ENCODE measurements around the gene HNRNPA1.
"Not testable (repeated sequence)": the region's sequence is repeated elsewhere in the genome, so short reads cannot be mapped to it uniquely, and the experiment has no call there.

The HNRNPA1 gene

DNA sequence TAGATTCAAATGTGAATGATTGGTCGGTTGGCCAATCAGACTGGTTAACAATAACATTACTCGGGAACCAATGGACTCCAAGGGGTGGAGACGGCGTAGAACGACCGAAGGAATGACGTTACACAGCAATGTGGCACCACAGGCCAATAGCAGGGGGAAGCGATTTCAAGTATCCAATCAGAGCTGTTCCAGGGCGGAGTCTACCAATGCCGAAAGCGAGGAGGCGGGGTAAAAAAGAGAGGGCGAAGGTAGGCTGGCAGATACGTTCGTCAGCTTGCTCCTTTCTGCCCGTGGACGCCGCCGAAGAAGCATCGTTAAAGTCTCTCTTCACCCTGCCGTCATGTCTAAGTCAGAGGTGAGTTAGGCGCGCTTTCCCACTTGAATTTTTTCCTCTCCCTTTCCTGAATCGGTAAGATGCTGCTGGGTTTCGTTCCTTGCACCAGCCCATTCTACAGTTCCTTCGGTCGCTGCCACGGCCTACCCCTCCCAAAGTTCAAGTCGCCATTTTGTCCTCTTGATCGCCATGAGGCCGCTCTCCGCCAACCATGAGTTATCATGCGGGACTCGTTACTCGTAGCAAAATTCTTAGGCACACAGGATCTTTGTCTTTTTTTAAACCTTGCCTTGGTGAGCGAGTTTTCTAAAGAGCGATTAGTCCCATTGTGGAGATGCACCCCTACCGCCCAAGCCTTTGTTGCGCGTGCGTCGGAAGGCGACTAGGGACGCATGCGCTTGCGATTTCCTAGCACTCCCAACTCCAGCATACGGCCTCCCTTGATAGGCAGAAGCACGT is at the start of gene HNRNPA1:
HNRNPA1 (plus strand) TSS at position 259 of the 793 bp plus-strand sequence; CDS start at position 341, 82 bp downstream.
- in situ Hi-C loops (cut with HindIII; ENCODE audit: low pct_ligation_motif_present, low pct_unique_long_range_greater_than_20kb, low sequenced_read_pairs): no loop called here
- DNase-seq: peak; percentile 100

DNA sequence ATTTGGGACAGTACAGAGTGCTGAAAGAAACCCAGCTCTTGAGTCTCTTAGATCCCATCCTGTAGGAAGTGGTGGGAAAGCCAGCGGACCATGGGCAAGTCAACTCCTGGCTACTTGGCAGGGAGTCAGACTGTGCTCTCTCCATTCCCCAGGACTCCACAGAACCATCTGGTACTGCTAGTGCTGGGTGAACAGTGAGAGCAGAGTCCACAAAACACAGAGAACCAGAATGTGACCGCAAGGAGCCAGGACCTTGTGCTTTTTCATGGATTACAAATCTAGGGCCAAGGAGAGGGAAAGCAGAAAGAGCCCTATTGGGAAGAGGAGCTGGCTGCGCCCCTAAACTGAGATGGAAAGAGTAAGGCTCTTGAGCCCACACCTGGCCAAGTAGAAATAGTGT is 49.3 kb upstream of the HNRNPA1 start:
- in situ Hi-C loops (cut with HindIII; ENCODE audit: low pct_ligation_motif_present, low pct_unique_long_range_greater_than_20kb, low sequenced_read_pairs); DNase-seq: not testable (repeated sequence)

DNA sequence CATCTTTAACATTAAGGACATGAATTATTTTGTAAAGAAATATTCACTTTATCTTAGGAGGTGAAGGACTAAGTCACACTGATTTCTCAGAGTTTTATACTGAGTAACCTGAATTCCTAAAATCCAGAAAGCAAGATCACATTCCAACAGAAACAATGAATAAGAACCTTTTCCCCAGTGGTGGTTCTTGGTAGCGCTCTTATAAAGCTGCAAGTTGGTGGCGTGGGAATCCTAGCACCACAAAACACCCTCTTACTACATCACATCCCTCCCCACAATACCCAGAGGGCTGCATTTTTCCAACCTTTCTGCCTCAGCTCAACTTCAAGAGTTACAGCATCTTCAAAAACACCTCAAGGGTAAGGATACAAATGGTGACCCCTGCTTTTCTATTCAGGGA is 47.7 kb upstream of the HNRNPA1 start:
- DNase-seq: no peak
- in situ Hi-C loops (cut with HindIII; ENCODE audit: low pct_ligation_motif_present, low pct_unique_long_range_greater_than_20kb, low sequenced_read_pairs): no loop called here

DNA sequence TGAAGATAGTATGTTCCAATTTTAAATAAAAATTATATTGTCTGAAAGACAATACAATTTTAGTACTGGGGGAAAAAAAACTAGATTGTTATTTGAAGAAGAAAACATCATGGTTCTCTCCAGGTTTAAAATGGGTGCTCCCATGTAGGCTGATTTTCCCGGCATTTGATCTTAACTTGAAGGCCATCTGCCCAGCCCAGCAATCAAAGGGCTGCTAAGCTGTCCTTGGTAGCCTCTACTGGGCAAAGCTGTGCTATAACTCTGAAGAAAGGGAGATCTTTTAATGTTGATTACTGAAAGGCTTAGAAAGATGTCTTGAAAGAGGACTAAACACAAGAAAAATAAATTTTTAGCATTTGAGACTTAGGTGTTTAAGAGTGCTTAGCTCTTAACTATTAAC is 42.0 kb upstream of the HNRNPA1 start:
- no peak for DNase-seq
- in situ Hi-C loops (cut with HindIII; ENCODE audit: low pct_ligation_motif_present, low pct_unique_long_range_greater_than_20kb, low sequenced_read_pairs): no loop called here

DNA sequence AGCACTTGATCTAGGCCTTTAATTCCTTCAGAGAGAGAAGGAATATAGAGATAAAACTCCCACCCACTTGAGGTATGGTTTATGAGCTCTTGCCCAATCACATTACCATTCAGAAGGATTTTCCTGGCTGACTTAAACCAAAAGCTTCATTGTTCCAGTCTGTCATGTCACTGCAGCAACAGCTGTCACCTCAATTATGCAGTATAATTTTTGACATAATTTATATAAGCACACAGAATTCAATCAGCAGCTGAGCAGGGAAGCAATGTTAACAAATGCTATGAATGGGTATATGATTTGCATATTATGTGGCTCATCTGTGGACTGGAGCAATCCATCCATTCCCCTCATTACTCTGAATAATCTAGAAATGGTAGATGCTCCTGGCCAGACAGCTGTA is 40.9 kb upstream of the HNRNPA1 start:
- no peak for DNase-seq
- in situ Hi-C loops (cut with HindIII; ENCODE audit: low pct_ligation_motif_present, low pct_unique_long_range_greater_than_20kb, low sequenced_read_pairs): no loop called here

DNA sequence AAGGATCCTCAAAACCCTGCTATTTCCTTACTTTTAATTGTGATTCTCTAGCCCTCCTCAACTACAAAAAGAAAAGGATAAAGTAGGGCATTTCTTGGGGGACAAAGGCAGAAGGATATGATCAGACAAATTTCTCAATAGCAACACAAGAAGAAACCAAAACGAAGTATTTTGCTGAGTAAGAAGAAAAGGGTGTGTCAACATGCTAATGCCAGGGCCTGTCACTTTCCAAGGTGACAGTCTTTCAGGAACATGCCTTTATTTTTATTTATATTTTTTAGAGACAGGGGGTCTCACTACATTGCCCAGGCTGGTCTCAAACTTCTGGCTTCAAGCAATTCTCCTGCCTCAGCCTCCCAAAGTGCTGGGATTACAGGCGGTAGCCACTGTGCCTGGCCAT is 40.4 kb upstream of the HNRNPA1 start:
- in situ Hi-C loops (cut with HindIII; ENCODE audit: low pct_ligation_motif_present, low pct_unique_long_range_greater_than_20kb, low sequenced_read_pairs): no loop called here
- no peak for DNase-seq

DNA sequence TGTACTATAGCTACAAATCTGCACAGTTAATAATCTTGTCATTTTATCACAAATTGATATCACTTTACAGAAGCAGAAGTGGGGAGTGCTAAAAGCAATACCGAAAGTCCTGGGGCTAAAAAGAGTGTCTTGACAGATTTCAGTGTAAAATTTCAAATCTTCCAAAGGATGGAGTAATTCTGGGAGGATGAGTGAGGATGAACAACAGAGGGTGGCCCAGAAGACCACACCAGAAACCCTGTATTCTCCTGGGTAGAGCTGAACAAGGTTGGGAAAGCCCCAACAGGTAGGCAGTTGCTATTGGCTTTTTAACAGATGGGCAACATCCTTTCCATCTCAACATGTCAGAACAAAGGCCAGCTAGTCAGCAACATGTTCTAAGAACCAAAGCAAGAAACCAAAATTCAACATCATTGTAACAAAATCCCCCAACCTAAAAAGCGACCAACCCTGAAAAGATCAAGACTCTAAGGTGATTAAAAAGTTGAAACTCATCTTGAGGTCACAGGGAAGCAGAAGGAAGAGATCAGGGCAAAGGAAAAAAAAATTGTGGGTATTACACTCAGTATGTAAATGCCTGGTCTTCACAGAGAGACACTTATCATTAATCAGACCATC is 39.4 kb upstream of the HNRNPA1 start:
- in situ Hi-C loops (cut with HindIII; ENCODE audit: low pct_ligation_motif_present, low pct_unique_long_range_greater_than_20kb, low sequenced_read_pairs): no loop called here
- no peak for DNase-seq

DNA sequence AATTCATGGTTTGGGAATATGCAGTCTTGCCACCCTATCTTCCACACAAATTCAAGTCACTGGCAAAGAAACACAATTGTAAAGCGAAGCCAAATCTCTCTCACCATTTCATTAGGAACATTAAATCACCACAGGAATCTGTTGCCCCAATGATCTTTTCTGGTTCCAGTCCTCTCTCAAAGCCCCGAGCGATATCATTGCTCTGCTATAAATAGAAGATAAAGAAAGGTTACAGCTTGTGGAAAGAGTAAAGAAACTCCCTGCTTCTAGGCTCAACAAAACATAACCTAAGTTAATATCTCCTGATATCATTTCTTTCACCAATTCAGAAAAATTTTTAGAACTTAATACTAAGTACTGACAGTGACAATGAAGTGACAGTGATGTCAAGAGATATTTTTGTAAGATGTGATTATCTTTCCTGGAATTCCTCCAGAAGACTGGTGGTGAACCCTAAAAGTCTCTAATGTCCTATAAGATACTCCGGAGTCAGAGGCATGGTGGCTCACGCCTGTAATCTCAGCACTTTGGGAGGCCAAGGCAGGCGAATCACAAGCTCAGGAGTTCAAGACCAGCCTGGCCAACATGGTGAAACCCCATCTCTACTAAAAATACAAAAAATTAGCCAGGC is 34.4 kb upstream of the HNRNPA1 start:
- DNase-seq: no peak
- in situ Hi-C loops (cut with HindIII; ENCODE audit: low pct_ligation_motif_present, low pct_unique_long_range_greater_than_20kb, low sequenced_read_pairs): no loop called here

DNA sequence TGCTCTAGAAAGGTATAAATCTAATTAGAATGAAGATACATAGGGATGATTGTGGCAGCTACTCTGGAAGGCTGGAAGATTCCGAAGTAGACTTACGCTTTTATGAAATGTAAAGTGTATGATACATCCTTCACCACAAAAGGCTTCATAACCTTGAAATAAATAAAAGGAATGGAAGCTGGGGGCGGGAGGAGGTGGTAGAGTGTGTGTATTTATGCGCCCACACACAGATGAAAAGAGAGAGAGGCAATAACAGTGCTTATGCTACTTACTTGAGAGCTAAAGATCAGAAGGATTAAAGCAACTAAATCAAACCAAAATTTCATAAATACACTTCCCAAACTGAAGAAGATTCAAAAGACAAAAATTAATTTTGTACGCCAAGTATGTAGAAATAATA is 31.0 kb upstream of the HNRNPA1 start:
- no peak for DNase-seq
- in situ Hi-C loops (cut with HindIII; ENCODE audit: low pct_ligation_motif_present, low pct_unique_long_range_greater_than_20kb, low sequenced_read_pairs): no loop called here

DNA sequence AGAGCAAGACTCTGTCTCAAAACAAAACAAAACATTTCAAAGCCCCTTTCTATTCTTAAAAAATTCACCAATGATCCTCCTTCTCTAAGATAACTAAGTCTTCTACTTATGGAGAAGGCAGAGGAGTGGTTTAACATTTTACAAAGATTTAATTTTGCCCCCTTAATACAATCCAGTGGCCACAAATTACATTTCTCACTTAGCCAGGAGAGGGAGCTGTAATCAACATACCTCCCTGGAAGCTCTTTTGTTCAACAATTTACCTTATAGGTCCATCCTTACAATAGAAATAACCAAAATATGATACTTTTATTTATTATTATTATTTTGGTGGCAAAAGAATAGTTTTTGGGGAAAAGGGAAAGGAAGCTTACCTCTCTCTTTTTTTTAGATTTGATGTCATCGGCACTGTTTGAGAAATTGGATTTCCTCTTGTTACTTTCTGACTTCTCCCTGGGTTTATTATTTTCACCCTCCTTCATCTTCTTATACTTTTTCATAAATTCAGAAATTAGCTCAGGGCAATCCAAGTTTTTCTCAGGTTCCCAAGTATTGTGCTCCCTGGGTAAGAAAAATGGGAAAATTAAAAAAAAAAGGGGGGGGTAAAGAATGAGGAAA is 28.8 kb upstream of the HNRNPA1 start:
- in situ Hi-C loops (cut with HindIII; ENCODE audit: low pct_ligation_motif_present, low pct_unique_long_range_greater_than_20kb, low sequenced_read_pairs): no loop called here
- peak; percentile 75 for DNase-seq

DNA sequence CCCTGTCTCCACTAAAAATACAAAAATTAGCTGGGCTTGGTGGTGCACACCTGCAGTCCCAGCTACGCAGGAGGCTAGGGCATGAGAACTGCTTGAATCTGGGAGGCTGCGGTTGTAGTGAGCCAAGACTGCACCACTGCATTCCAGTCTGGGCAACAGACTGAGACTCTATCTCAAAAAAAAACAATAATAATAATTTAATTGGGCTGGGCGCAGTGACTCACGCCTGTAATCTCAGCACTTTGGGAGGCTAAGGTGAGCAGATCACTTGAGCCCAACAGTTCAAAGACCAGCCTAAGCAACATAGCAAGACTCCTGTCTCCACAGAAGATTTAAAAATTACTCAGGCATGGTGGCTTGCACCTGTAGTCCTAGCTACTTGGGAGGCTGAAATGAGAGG is 27.3 kb upstream of the HNRNPA1 start:
- in situ Hi-C loops (cut with HindIII; ENCODE audit: low pct_ligation_motif_present, low pct_unique_long_range_greater_than_20kb, low sequenced_read_pairs): no loop called here
- DNase-seq: no peak

DNA sequence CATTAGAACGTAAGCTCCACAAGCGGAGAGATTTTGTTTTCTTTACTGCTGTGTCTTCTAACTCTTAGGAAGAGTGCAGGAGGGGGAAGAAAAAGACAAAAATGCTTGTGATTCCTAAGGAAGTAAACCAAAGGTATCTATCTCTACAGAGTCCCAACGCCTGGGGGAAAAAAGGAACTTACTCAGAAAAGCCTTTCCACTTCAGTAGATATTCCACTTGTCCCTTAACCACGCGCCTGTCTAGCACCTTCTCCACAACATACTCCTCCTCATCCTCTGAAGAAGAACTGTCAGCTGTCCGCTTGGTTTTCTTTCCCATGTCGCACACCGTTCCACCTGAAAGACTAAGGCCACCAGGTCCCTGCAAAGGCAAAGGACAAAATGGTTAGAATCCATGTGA is 23.2 kb upstream of the HNRNPA1 start:
- in situ Hi-C loops (cut with HindIII; ENCODE audit: low pct_ligation_motif_present, low pct_unique_long_range_greater_than_20kb, low sequenced_read_pairs): no loop called here
- no peak for DNase-seq

DNA sequence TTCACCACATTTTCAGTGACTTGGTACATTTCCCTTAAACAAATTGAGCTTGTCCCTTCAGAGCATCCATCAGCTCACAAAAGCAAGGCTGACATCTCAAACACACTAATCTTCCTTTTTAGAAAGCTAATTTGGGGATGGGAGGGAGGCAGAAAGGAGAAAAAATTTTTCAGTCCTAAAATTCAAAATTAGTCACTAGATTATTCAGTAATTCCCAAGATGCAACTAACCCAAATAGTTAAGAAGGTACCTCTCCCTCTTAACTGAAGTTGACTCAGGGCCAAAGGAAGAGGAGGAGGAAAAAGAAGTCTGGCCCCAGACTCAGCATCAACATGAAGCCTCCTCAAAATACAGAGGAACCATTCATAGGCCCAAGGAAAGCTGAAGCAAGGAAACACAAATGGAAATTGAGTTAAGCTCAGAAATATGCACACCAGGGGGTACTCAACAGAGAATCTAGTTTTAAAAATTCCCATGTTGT is 22.3 kb upstream of the HNRNPA1 start:
- peak; percentile 26 for DNase-seq
- in situ Hi-C loops (cut with HindIII; ENCODE audit: low pct_ligation_motif_present, low pct_unique_long_range_greater_than_20kb, low sequenced_read_pairs): no loop called here

DNA sequence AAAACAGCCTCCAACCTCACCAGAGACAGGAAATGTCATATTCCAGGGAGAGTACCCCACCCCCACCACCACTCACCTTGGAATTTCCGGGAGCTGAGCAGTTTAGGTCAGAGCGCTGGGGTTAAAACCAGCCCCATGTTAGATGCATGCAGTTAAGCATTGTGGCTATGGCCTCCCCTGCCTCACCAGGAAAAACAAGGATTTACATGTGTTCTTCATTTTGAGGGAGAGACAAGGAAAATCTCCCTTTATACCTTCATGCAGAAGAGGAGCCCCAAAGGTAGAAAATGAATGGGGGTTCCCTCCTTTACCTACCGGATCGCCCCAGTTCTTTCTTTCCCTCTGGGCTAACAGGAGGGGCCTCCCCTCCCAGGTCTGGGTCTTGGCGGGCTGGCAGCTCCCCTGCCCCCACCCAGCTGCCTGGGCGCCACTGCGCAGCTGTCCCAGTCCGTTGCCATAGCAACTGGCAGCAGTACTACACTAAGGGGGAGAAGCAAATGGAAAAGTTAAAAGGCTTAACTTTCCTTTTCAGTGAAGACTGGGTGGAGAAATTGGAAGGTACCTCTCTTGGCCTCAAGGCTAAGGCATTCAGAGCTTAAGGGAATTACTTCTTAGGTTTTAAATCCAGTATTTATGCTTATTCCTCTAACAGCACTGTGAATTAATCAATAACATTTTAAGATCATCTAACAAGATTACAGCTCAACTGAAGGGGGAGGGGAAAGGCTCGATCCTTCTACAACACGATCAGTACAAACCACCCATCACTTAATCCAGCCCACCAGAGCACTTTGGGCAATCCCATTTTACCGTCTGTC is 21.1 kb upstream of the HNRNPA1 start:
- DNase-seq: peak; percentile 94
- in situ Hi-C loops (cut with HindIII; ENCODE audit: low pct_ligation_motif_present, low pct_unique_long_range_greater_than_20kb, low sequenced_read_pairs): no loop called here

DNA sequence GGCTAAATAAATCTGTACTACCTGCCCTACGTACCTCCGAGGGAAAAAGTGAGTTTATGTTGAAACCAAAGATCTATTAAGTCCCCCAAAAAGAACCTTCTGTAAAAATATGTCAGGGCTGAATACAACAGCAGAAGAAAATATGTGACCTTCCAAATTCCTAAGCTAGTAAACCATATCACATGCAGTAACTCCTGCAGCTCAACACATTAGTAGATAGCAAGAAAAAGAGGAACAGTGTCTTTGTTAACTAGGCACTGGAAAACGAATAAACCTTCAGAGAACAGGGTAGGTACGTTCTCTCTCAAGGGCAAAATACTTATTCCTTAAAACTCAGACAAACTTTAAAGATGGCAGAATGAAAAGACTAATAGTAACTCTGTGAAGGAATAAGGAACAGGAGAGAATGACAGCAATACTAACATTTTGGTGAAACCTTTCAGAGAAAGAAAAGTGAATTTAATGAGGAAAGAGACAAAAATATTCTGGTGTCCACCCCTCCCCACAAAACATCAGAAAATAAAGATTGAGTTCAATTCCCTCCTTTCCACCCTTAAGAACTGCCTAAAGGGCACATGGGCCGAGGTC is 18.6 kb upstream of the HNRNPA1 start:
- peak; percentile 60 for DNase-seq
- in situ Hi-C loops (cut with HindIII; ENCODE audit: low pct_ligation_motif_present, low pct_unique_long_range_greater_than_20kb, low sequenced_read_pairs): no loop called here

DNA sequence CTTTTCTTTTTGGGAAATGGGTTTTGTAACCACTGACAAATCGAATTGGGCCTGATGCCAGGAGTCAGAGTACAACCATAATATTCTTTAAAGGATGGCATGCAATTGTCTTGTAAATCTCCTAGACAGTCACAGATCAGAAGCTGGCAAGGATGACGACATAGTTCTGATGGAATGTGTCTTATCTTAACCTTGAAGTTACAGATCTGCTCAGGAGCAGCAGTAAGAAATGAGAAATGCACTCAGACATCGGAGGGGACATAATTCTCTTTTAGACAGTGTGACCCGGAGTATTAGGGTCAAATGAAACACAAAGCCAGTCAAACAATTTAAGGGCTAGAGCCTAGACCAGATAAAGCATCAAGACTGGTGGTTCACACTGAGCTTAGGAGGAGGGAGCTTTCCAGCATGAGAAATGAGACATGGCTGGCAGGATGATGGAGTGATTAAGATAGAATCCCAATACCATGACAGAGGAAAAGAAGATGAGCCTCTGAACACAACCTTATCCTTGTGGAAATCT is 18.1 kb upstream of the HNRNPA1 start:
- peak; percentile 81 for DNase-seq
- in situ Hi-C loops (cut with HindIII; ENCODE audit: low pct_ligation_motif_present, low pct_unique_long_range_greater_than_20kb, low sequenced_read_pairs): no loop called here

DNA sequence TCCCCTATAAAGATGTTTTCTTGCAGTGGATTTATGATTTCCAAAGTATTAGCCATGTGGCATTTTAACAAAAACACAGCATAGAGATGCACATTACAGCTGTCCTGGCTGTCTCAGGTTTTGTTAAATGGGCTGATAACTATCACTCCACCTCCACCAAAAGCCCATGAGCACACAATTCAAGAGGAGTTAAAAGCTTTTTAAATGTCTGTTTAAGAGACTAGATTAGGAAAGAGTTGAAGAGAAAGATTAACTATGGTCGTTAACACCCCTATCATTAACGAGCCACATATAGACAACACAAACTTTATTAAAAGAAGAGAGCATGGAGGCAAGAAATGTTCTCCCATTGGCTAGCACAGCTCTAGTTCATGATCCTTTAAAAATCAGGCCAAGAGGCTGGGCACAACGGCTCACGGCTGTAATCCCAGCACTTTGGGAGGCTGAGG is 15.1 kb upstream of the HNRNPA1 start:
- DNase-seq: no peak
- in situ Hi-C loops (cut with HindIII; ENCODE audit: low pct_ligation_motif_present, low pct_unique_long_range_greater_than_20kb, low sequenced_read_pairs): no loop called here

DNA sequence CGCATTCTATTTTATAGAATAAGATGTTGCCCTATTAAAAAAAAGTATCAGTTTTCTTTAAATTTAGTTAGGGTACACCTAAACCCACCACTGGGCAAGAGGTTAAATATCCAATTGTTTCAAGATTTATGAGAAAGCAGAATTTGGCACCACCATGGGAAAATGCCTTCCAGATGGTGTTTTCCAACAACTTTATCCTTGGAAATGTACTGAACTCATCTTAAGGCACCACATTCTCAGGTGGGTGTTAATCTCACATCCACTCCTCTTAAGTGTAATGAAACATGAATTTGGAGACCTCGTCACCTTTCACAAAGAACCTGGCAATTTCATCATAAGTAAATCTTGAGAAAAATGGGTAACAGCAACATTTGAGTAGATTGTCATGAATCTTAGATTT is 13.7 kb upstream of the HNRNPA1 start:
- in situ Hi-C loops (cut with HindIII; ENCODE audit: low pct_ligation_motif_present, low pct_unique_long_range_greater_than_20kb, low sequenced_read_pairs): no loop called here
- DNase-seq: no peak

Measured in ACHN (cell line).